ENCODE measurements around the gene TTL.

The TTL gene

GRCh38 chr2:112579241-112579640 lies 97.3 kb downstream of the TTL start:
- TF ChIP-seq, protein P1, sequence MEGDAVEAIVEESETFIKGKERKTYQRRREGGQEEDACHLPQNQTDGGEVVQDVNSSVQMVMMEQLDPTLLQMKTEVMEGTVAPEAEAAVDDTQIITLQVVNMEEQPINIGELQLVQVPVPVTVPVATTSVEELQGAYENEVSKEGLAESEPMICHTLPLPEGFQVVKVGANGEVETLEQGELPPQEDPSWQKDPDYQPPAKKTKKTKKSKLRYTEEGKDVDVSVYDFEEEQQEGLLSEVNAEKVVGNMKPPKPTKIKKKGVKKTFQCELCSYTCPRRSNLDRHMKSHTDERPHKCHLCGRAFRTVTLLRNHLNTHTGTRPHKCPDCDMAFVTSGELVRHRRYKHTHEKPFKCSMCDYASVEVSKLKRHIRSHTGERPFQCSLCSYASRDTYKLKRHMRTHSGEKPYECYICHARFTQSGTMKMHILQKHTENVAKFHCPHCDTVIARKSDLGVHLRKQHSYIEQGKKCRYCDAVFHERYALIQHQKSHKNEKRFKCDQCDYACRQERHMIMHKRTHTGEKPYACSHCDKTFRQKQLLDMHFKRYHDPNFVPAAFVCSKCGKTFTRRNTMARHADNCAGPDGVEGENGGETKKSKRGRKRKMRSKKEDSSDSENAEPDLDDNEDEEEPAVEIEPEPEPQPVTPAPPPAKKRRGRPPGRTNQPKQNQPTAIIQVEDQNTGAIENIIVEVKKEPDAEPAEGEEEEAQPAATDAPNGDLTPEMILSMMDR (IDR thresholded peaks at IDR 0.05; ENCODE audit: insufficient read depth, low read depth, low read length, missing control alignments): peak; percentile 11
- H3K4me3 ChIP-seq (ENCODE audit: low read length): no peak overlapping the region
- DNase-seq (ENCODE audit: low read depth): peak; percentile 87

GRCh38 chr2:112580084-112580483 lies 98.1 kb downstream of the TTL start:
- DNase-seq (ENCODE audit: low read depth): no peak
- TF ChIP-seq, protein P1 (IDR thresholded peaks at IDR 0.05; ENCODE audit: insufficient read depth, low read depth, low read length, missing control alignments): no peak
- H3K4me3 ChIP-seq (ENCODE audit: low read length): no peak overlapping the region

DNA sequence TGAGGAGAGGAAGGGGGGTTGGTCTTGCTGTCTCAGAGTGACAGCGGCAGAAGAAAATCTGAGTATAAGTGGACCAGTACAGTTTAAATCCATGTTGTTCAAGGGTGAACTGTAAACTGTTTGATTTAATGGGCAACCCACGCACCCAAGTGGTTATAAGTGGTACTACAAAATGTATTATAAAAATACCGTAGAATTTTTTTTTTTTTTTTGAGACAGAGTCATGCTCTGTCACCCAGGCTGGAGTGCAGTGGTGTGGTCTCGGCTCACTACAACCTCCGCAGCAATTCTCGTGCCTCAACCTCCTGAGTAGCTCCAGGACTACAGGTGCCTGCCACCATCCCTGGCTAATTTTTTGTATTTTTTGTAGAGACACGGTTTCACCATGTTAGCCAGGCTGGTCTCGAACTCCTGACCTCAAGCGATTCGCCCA lies 100.4 kb downstream of the TTL start:
- H3K4me3 ChIP-seq (ENCODE audit: low read length): no peak overlapping the region
- peak; percentile 59 for DNase-seq (ENCODE audit: low read depth)
- TF ChIP-seq, protein P1 (IDR thresholded peaks at IDR 0.05; ENCODE audit: insufficient read depth, low read depth, low read length, missing control alignments): peak; percentile 50

DNA sequence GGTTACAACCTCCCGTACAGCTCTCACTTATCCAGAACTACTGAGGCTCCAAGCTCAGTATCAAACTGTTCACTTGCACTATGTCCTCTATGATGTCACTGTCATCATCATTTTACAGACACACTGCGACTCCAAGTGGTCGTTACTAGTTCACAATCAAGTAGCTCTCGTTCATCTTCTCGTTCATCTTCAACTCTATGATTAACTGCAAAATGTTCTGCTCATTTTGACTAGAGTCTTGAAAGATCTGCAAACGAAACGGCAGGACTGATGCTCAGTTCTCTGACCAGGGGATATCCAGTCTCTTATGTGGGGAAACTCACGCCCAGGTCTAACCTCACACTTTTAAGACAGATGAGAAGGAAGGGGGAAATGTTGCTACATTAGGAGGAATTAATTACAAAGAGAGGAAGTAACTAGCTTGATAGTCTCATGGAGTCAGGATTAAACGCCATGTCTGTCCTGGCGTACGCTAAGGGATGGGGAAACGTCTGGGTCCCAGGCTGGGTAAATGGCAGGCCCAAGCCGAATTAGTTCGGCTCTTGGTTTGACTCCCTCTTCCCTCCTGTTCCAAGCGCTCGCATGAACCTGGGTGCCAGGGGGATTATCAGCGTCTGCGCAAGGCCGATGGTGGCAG lies 101.7 kb downstream of the TTL start:
- H3K4me3 ChIP-seq (ENCODE audit: low read length): peak overlapping the region; percentile 91
- TF ChIP-seq, protein P1 (IDR thresholded peaks at IDR 0.05; ENCODE audit: insufficient read depth, low read depth, low read length, missing control alignments): no peak
- peak; percentile 12 for DNase-seq (ENCODE audit: low read depth)

GRCh38 chr2:112584134-112584890 lies 102.4 kb downstream of the TTL start, which contains the start of gene CHCHD5:
Gene CHCHD5 (plus strand): TSS chr2:112584609. CDS start chr2:112584648, 39 bp downstream.
- peak within 1 kb of the TSS; percentile 91 for H3K4me3 ChIP-seq (ENCODE audit: low read length)
- DNase-seq (ENCODE audit: low read depth): peak; percentile 97
- TF ChIP-seq, protein P1 (IDR thresholded peaks at IDR 0.05; ENCODE audit: insufficient read depth, low read depth, low read length, missing control alignments): peak; percentile 12

- DNase-seq (ENCODE audit: low read depth): no peak
- TF ChIP-seq, protein P1 (IDR thresholded peaks at IDR 0.05; ENCODE audit: insufficient read depth, low read depth, low read length, missing control alignments): no peak
- peak overlapping the region; percentile 91 for H3K4me3 ChIP-seq (ENCODE audit: low read length)
These were observed 102.9 kb downstream of the TTL start for GRCh38 chr2:112584891-112585250.

Data from epithelial cell of esophagus (primary cell).